GM12891 (cell line): ENCODE measurements around the gene SLC23A3.

Source experiments
- DNase-seq: peaks from one replicate; pipeline ENCODE4 v3.0.0; 2011; ENCODE audit warnings: low spot score; ENCODE audit not compliant: insufficient read length
- FAIRE-seq: peaks from 2 replicates; lab custom pipeline; 2011; peaks lifted over from hg19 to GRCh38; lab: Jason Lieb, UNC
- PAX5 ChIP-seq: IDR thresholded peaks from 2 replicates; pipeline ENCODE4 v1.6.1; 2011; ENCODE audit warnings: low read length, moderate library complexity, mild to moderate bottlenecking; ENCODE audit not compliant: insufficient read depth, severe bottlenecking
- POLR2A ChIP-seq: IDR thresholded peaks from 2 replicates; pipeline ENCODE4 v1.6.1; 2011; ENCODE audit warnings: low read depth, low read length, control low read depth
- POLR2AphosphoS5 ChIP-seq: IDR thresholded peaks from 2 replicates; pipeline ENCODE4 v1.6.1; 2011; ENCODE audit warnings: low read depth, low read length, control low read depth
- POU2F2 ChIP-seq: IDR thresholded peaks from 2 replicates; pipeline ENCODE4 v1.6.1; 2011; ENCODE audit warnings: low read depth, mild to moderate bottlenecking, control low read depth, low read length, moderate library complexity
- SPI1 ChIP-seq: IDR thresholded peaks from 2 replicates; pipeline ENCODE4 v1.6.1; 2011; ENCODE audit warnings: low read depth, low read length, control low read depth
- TAF1 ChIP-seq: IDR thresholded peaks from 2 replicates; pipeline ENCODE4 v1.6.1; 2011; ENCODE audit warnings: low read depth, low read length, control low read depth

Gene SLC23A3

DNA sequence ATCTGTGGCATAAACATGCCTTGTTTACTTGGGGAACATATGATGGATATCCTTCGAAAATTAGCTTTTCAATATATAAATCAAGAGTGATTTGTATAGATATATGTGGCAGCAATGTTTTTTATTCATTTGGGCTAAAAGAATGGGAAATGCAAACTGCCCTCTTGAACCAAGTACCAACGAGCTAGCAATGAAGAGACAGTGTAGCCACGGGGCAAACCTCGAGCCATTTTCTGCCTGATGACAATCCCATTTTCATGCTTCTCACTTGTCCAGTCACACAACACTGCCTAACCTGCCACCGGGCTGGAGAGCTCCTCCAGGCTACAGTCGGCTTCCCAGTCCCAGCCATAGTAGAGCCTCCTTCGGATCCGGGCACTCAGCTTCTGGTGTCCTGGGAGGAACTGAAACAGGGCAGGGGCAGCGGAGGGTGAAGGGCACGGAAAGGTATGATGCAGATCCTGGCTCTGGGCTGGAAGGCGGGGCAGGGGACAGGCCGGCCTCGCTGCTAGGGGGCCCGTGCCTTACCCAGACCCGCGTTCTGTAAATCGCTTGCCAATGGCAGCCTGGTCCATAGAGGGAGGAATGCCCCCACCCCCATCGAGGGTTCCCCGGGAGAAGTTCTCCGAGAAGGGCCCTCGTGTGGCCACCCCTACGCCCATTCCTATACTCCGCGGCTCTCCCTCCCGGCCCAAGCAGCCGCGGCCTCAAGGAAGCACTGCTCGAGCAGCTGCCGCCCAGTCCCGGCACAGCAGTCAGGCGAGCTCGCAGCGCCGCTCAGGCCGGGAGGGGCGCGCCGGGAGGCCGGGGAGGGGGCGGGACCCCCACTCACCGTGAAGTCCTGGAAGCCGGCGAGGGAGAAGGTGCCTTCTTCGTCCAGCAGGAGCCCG lies 6.3 kb upstream of the SLC23A3 start:
- DNase-seq (no peak), FAIRE-seq (peak; percentile 77)
- TF ChIP-seq PAX5 (peak; percentile 67), SPI1 (peak; percentile 92), POLR2A (no peak)

DNA sequence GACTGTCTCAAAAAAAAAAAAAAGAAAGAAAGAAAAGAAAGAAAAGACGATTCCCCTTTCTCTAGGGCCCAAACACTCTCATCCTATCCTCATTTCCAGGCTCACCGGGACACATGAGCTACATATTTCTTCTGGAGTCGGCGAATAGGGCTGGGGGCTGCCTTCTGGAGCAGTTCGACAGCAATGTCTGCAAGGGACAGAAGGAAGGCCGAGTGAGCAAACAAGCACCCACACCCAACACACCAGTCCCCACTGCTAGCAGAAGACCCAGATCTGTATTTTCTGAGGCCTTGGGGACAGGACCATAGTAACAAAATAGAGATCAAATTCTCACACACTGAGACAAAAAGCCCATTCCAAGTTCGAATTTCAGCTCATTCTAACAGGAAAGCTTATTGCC lies 5.7 kb upstream of the SLC23A3 start:
- TF ChIP-seq TAF1 (no peak), POLR2AphosphoS5 (no peak), SPI1 (no peak), POLR2A (no peak), POU2F2 (no peak), PAX5 (no peak)
- FAIRE-seq (no peak), DNase-seq (no peak)

DNA sequence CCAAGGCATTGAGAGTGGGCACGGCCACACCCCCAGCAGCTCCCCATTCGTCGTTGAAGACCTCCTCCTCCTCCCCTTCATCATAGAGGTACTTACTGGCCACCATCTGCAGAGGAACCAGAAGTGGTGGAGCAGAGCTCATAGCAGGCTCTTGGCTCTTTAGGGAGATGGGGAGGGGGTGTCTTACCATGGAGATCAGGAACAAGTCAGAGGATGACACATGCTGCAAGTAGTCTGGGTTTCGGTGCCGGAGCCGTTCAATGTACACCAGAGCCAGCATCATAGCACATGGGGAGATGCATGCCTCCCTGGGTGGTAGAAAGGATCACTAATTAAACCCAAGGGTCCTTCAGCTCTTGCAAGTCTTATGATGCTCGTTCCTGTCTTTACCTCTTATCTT lies 5.0 kb upstream of the SLC23A3 start:
- no peak for FAIRE-seq
- no peak for TF ChIP-seq TAF1
- no peak for TF ChIP-seq POLR2A
- TF ChIP-seq POU2F2: no peak
- no peak for TF ChIP-seq PAX5
- no peak for TF ChIP-seq POLR2AphosphoS5
- no peak for TF ChIP-seq SPI1
- DNase-seq: no peak

DNA sequence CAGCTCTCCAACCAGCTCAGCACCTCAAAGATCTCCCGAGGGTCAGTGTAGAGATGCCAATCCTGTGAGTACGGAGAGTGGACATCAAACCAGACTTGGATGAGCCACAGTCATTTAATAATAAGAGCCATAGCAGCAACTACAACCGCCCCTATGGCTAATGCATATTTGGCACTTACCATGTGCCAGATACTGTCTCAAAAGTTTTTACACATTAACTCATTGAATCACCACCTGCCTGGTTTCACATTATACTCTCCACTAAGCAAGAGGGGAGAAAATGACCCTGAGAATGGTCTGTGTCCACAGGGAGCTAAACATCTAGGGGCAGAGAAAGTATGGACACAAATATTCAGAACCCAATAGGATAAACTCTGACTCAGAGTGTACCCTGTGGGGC lies 4.3 kb upstream of the SLC23A3 start:
- TF ChIP-seq SPI1: no peak
- TF ChIP-seq PAX5: no peak
- no peak for TF ChIP-seq TAF1
- TF ChIP-seq POLR2AphosphoS5: no peak
- no peak for TF ChIP-seq POLR2A
- TF ChIP-seq POU2F2: no peak
- no peak for DNase-seq
- FAIRE-seq: no peak

DNA sequence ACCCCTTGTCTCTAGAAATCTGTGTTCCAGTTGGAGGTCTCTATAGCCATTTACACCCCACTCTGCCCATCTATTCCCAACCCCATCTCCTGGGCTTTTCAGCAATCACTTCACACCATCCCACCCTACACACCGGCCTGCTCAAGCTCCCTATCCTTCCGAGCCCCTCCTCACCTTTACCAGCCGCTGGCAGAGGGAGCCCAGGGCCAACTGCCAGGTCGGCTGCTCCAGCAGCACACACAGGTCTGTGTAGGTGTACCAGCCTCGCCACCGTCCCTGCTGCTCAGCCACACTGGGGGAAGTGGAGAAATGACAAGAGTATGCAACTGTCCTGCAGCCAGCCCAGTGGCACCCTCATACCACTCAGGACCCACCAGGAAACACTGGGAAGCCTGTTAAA lies 3.3 kb upstream of the SLC23A3 start:
- DNase-seq (no peak), FAIRE-seq (no peak)
- TF ChIP-seq POU2F2 (no peak), POLR2AphosphoS5 (no peak), TAF1 (no peak), POLR2A (no peak), PAX5 (no peak), SPI1 (no peak)

DNA sequence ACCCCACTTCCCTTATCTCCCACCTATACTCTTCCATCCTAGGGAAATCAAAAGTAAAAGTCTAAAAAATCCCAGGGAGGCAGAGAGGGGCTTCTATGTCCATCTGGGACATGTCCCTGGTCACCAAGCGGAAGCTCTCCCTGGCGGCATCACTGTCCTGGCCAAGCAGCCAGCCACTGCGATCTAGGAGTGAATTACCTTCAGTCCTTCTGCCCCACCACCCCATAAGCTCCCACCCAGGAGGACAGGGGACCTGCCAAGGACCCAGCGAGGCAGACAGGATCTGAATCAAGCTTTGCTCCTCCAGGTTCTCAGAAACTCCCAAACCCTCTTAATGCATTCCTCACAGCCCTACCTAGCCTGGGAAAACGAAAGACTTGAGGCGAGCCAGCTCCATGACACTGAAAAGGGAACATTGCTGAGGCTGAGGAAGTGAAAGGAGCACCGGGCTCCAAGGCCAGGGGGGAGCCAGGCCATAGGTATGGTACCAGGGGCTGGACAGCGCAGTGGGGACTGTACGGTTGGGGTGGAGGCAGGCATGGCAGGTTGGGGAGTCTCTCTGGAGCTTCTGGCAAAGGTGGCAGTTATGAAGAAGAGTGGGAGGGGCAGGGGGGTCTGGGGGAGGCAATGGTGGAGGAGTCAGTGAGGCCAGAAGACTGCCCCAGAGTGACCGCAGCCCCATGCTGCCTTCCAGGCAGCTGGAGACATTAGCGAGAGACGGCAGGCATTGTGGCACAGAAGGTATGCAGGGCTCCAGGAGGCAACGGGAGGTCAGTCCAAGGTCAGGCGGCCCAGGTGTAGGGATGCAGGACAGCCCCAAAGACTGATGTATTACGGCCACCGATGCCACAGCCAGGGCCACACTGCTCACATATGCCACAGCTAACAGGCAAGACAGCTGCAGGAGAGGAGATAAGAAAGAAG lies 2.7 kb upstream of the SLC23A3 start:
- FAIRE-seq: no peak
- TF ChIP-seq POLR2A (no peak), TAF1 (no peak), POLR2AphosphoS5 (no peak), SPI1 (no peak), POU2F2 (no peak), PAX5 (no peak)
- DNase-seq: no peak

DNA sequence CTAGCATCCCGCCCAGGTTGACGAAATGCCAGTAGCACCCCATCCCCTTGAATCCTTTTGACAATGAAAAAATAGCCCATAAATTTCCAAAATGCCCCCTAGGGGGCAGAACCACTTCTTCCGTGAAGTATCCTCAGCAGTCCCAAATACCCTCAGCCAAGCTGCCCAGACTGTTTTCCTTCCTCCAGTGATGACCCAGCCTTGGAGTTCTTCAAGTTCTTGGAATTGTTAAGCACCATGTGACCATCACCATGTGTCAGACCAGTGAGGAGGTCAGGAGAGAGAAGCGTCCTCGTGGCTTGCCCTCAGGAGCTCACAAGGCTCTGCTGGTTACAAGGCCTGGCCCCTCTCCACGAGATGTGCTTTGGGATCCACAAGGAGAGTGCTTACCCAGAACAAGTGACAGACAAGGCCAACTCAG lies 1.4 kb upstream of the SLC23A3 start:
- FAIRE-seq (peak; percentile 76), DNase-seq (no peak)
- TF ChIP-seq TAF1: no peak
- TF ChIP-seq POLR2AphosphoS5: no peak
- no peak for TF ChIP-seq PAX5
- no peak for TF ChIP-seq POU2F2
- TF ChIP-seq POLR2A: no peak
- no peak for TF ChIP-seq SPI1

DNA sequence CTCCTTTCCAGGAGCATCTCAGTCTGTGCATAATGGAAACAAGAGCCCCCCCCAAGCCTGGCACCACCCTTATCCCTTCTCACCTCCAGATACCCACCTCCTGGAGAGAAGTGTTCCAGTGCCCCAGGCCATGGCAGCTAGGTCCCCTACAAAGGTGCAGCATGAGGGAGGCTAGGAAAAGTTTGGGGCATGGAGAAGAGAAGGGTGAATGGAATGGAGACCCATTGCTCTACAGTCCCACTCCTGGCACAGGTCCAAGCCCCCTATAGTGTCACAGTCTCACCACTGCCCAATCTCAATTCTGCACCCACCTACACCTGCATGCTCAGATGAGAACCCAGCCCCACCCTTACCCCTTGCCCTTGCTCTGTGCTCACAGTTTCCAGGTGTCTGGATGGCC lies 897 bp downstream of the SLC23A3 start:
- DNase-seq (no peak), FAIRE-seq (no peak)
- no peak for TF ChIP-seq PAX5
- no peak for TF ChIP-seq POLR2AphosphoS5
- no peak for TF ChIP-seq POLR2A
- TF ChIP-seq TAF1: no peak
- no peak for TF ChIP-seq POU2F2
- no peak for TF ChIP-seq SPI1

DNA sequence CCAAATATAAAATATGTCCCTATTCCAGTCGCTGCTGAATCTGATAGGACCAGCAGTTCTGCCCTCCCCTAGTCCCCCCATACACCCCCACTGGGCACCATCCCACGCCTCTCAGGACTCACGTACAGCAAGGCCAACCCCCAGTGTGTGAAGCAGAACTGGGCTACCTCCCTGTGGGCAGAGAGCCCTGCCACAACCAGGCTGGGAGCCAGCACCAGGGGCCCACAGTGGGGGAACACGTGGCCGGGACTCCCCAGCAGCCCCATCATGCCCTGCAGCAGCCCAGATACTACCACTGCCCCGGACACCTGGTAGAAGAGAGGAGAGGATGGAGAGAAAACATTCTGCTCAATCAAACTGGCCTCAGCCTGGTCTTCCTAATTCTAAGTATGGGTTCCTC lies 1.3 kb downstream of the SLC23A3 start:
- no peak for TF ChIP-seq SPI1
- TF ChIP-seq POLR2A: no peak
- TF ChIP-seq POLR2AphosphoS5: no peak
- TF ChIP-seq TAF1: no peak
- no peak for TF ChIP-seq PAX5
- no peak for TF ChIP-seq POU2F2
- DNase-seq (no peak), FAIRE-seq (peak; percentile 38)

DNA sequence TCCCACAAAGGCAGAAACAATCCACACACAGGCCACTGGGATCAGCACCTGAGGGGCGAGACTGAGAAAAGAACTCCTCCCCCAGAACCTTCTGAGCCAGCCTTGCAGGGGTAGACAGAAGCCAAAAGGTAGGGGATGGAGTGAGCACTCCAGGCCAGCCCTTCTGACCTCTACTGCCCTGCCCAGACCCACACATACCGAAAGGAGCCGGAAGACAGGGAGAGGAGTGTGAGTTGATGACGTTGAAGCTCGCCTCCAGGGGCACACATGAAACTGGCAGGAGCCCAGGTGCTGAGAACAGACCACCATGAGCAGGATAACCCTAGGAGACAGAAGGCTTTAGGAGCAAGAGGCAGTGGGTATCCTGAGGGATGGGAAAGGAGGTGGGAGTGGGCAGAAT lies 1.8 kb downstream of the SLC23A3 start:
- DNase-seq (no peak), FAIRE-seq (no peak)
- no peak for TF ChIP-seq TAF1
- TF ChIP-seq POLR2A: no peak
- TF ChIP-seq POLR2AphosphoS5: no peak
- TF ChIP-seq POU2F2: no peak
- TF ChIP-seq PAX5: no peak
- TF ChIP-seq SPI1: no peak
